ENCODE results near the gene SEC11A.
"Not testable (repeated sequence)": the region's sequence is repeated elsewhere in the genome, so short reads cannot be mapped to it uniquely, and the experiment has no call there.

Gene SEC11A

GRCh38 chr15:84681831-84682230, 34.1 kb downstream of the SEC11A start:
- no peak for DNase-seq (ENCODE audit: low read depth)

- DNase-seq (ENCODE audit: low read depth), result no peak
Observed at GRCh38 chr15:84671211-84671610, 44.7 kb downstream of the SEC11A start.

- peak; percentile 23 for DNase-seq (ENCODE audit: low read depth)
Observed at GRCh38 chr15:84669726-84670125, 46.2 kb downstream of the SEC11A start.

GRCh38 chr15:84668221-84668982, 47.5 kb downstream of the SEC11A start:
- no peak for DNase-seq (ENCODE audit: low read depth)

- DNase-seq (ENCODE audit: low read depth), result no peak
Observed at GRCh38 chr15:84666373-84666772, 49.6 kb downstream of the SEC11A start.

- no peak for DNase-seq (ENCODE audit: low read depth)
Observed at GRCh38 chr15:84661001-84661400, 54.9 kb downstream of the SEC11A start.

GRCh38 chr15:84659904-84660781, 55.8 kb downstream of the SEC11A start:
- DNase-seq (ENCODE audit: low read depth), result no peak

- no peak for DNase-seq (ENCODE audit: low read depth)
Observed at GRCh38 chr15:84658788-84659411, 57.0 kb downstream of the SEC11A start.

GRCh38 chr15:84658080-84658787, 57.7 kb downstream of the SEC11A start, which contains the start of gene NMB:
NMB (minus strand) TSS chr15:84658199; CDS start chr15:84658152, 47 bp downstream.
- peak; percentile 78 for DNase-seq (ENCODE audit: low read depth)

GRCh38 chr15:84657748-84658079, 58.2 kb downstream of the SEC11A start:
- DNase-seq (ENCODE audit: low read depth), result no peak

- DNase-seq (ENCODE audit: low read depth), result no peak
Observed at GRCh38 chr15:84656972-84657371, 59.0 kb downstream of the SEC11A start.

GRCh38 chr15:84654689-84655453, 61.1 kb downstream of the SEC11A start:
- peak; percentile 74 for DNase-seq (ENCODE audit: low read depth)

- peak; percentile 95 for DNase-seq (ENCODE audit: low read depth)
Observed at GRCh38 chr15:84653910-84654688, 61.8 kb downstream of the SEC11A start, which contains the start of gene WDR73. WDR73 (minus strand) TSS chr15:84654283; CDS start chr15:84654274, 9 bp downstream.

GRCh38 chr15:84653584-84653909, 62.4 kb downstream of the SEC11A start:
- no peak for DNase-seq (ENCODE audit: low read depth)

- no peak for DNase-seq (ENCODE audit: low read depth)
Observed at GRCh38 chr15:84649706-84650105, 66.2 kb downstream of the SEC11A start.

GRCh38 chr15:84648539-84648938, 67.4 kb downstream of the SEC11A start:
- no peak for DNase-seq (ENCODE audit: low read depth)

- no peak for DNase-seq (ENCODE audit: low read depth)
Observed at GRCh38 chr15:84647726-84648125, 68.2 kb downstream of the SEC11A start.

GRCh38 chr15:84645997-84646396, 69.9 kb downstream of the SEC11A start:
- no peak for DNase-seq (ENCODE audit: low read depth)

GRCh38 chr15:84645496-84645895, 70.4 kb downstream of the SEC11A start:
- no peak for DNase-seq (ENCODE audit: low read depth)

- DNase-seq (ENCODE audit: low read depth), result no peak
Observed at GRCh38 chr15:84643838-84644237, 72.1 kb downstream of the SEC11A start.

- DNase-seq (ENCODE audit: low read depth), result not testable (repeated sequence)
Observed at GRCh38 chr15:84642640-84643039, 73.3 kb downstream of the SEC11A start.

Data from stimulated activated CD4-positive, alpha-beta T cell treated with anti-CD3 and anti-CD28 coated beads, Interleukin-2, amount 100 ng/mL, for 4 hours (primary cell).